H1 (cell line): ENCODE results near the gene SENP7. TPM values are rescaled to one million over a fixed set of nuclear protein-coding genes. Genes with fewer than 3 reads are reported as not detected.
A peak's percentile ranks its signal among the peaks of the same experiment; 100 is the strongest.

ENCODE experiments used
- CTCF ChIA-PET: fragments of 300-600 bp; sonication (Branson Sonifier 250); formaldehyde crosslinking; loops from one replicate; lab custom pipeline; 2021; ENCODE audit not compliant: partially characterized antibody; lab: Charles Lee
- POLR2A ChIA-PET: fragments of 300-600 bp; sonication (Branson Sonifier 250); formaldehyde crosslinking; loops from one replicate; lab custom pipeline; 2021; ENCODE audit warnings: inconsistent platforms; ENCODE audit not compliant: partially characterized antibody; lab: Charles Lee
- DNase-seq, 2 experiments: peaks; one replicate each; pipeline versions ENCODE4 v3.0.0 to v3.0.0-alpha.2; 2010 to 2022; ENCODE audit warnings: low spot score in 2 of 2, low read depth in 1 of 2, mixed read lengths in 1 of 2
- FAIRE-seq: peaks from 2 replicates; lab custom pipeline; 2011; peaks lifted over from hg19 to GRCh38; lab: Jason Lieb, UNC
- H2AFZ ChIP-seq: 2 replicates; pipeline ENCODE4 v1.8.1; 2012; ENCODE audit warnings: low read length, inconsistent platforms
- H2AK5ac ChIP-seq: 2 replicates; pipeline ENCODE4 v1.6.1; 2013; ENCODE audit warnings: low read depth, low read length
- H2BK120ac ChIP-seq: replicated peaks from 2 replicates; pipeline ENCODE3; 2013; ENCODE audit warnings: low read depth, low read length, inconsistent platforms
- H2BK12ac ChIP-seq: 2 replicates; pipeline ENCODE4 v1.6.1; 2013; ENCODE audit warnings: low read depth, low read length
- H2BK15ac ChIP-seq: 2 replicates; pipeline ENCODE4 v1.6.1; 2013; ENCODE audit warnings: low read length
- H2BK20ac ChIP-seq: 2 replicates; pipeline ENCODE4 v1.6.1; 2013; ENCODE audit warnings: low read length
- H2BK5ac ChIP-seq: 2 replicates; pipeline ENCODE4 v1.6.1; 2013; ENCODE audit warnings: low read depth, low read length
- H3K14ac ChIP-seq: 2 replicates; pipeline ENCODE4 v1.6.1; 2013; ENCODE audit warnings: inconsistent platforms; ENCODE audit not compliant: insufficient read length
- H3K18ac ChIP-seq: 2 replicates; pipeline ENCODE4 v1.6.1; 2013; ENCODE audit warnings: low read length; ENCODE audit errors: extremely low read depth
- H3K23ac ChIP-seq: 2 replicates; pipeline ENCODE4 v1.6.1; 2013; ENCODE audit warnings: inconsistent platforms; ENCODE audit not compliant: insufficient read length
- H3K23me2 ChIP-seq: 2 replicates; pipeline ENCODE4 v1.6.1; 2013; ENCODE audit warnings: low read depth, low read length
- H3K27ac ChIP-seq: 2 replicates; pipeline ENCODE4 v1.6.1; 2011; ENCODE audit warnings: low read depth, low read length, inconsistent platforms
- H3K27me3 ChIP-seq, 4 experiments: replicated peaks in 1 of 4; 1 replicate in 1 of 4; 2 replicates in 3 of 4; pipeline versions ENCODE4 v1.6.1 to v1.8.1; 2011 to 2013; ENCODE audit warnings: low read length in 3 of 4, mild to moderate bottlenecking in 3 of 4, inconsistent platforms in 2 of 4, mixed read lengths in 2 of 4, moderate library complexity in 1 of 4; ENCODE audit not compliant: control insufficient read depth in 3 of 4, insufficient read depth in 3 of 4; ENCODE audit errors: extremely low read depth in 1 of 4
- H3K36me3 ChIP-seq, 4 experiments: 2 replicates each; pipeline versions ENCODE4 v1.6.1 to v1.8.1; 2011 to 2013; ENCODE audit warnings: mild to moderate bottlenecking in 4 of 4, low read length in 3 of 4, moderate library complexity in 2 of 4, control low read depth in 1 of 4, inconsistent platforms in 1 of 4; ENCODE audit not compliant: insufficient read depth in 4 of 4, control insufficient read depth in 2 of 4
- H3K4ac ChIP-seq: replicated peaks from 2 replicates; pipeline ENCODE3; 2013; ENCODE audit warnings: low read length, low read depth, mixed read lengths, inconsistent platforms; ENCODE audit not compliant: insufficient read length
- H3K4me1 ChIP-seq, 4 experiments: replicated peaks in 1 of 4; 1 replicate in 1 of 4; 2 replicates in 3 of 4; pipeline versions ENCODE4 v1.6.1 to v1.8.1; 2011 to 2013; ENCODE audit warnings: low read length in 3 of 4, inconsistent platforms in 2 of 4, mixed read lengths in 1 of 4; ENCODE audit not compliant: insufficient read depth in 4 of 4, control insufficient read depth in 3 of 4
- H3K4me2 ChIP-seq, 2 experiments: 2 replicates each; pipeline versions ENCODE4 v1.6.1 to v1.8.1; 2011 to 2013; ENCODE audit warnings: low read depth in 2 of 2, low read length in 2 of 2, control low read depth in 1 of 2, inconsistent platforms in 1 of 2, mild to moderate bottlenecking in 1 of 2; ENCODE audit not compliant: insufficient read depth in 1 of 2
- H3K4me3 ChIP-seq, 4 experiments: fragments of 200-600, 300-600 bp in 1 of 4; sonication (generic), shearing (Covaris generic), sonication (Bioruptor Twin) in 1 of 4; 2 replicates each; pipeline versions ENCODE4 v1.5.1 to v1.8.1; 2011 to 2016; ENCODE audit warnings: low read length in 4 of 4, low read depth in 3 of 4, control low read depth in 2 of 4, inconsistent platforms in 2 of 4, mild to moderate bottlenecking in 2 of 4, mixed read lengths in 1 of 4, moderate library complexity in 1 of 4; ENCODE audit not compliant: insufficient read depth in 2 of 4; ENCODE audit errors: extremely low read depth in 1 of 4
- H3K56ac ChIP-seq: replicated peaks from 2 replicates; pipeline ENCODE3; 2013; ENCODE audit warnings: low read depth, mild to moderate bottlenecking, mixed read lengths, low read length, inconsistent platforms; ENCODE audit not compliant: insufficient read length
- H3K79me1 ChIP-seq: 2 replicates; pipeline ENCODE4 v1.6.1; 2013; ENCODE audit warnings: low read depth, low read length, control low read depth
- H3K79me2 ChIP-seq, 2 experiments: 2 replicates each; pipeline versions ENCODE4 v1.6.1 to v1.8.1; 2012 to 2013; ENCODE audit warnings: low read length in 2 of 2, mild to moderate bottlenecking in 2 of 2, inconsistent platforms in 1 of 2; ENCODE audit not compliant: insufficient read depth in 2 of 2, control insufficient read depth in 1 of 2
- H3K9ac ChIP-seq, 4 experiments: replicated peaks in 1 of 4; 1 replicate in 1 of 4; 2 replicates in 3 of 4; pipeline versions ENCODE4 v1.6.1 to v1.8.1; 2011 to 2013; ENCODE audit warnings: low read depth in 3 of 4, low read length in 3 of 4, control low read depth in 2 of 4, mild to moderate bottlenecking in 2 of 4, moderate library complexity in 2 of 4, inconsistent platforms in 1 of 4; ENCODE audit errors: extremely low read depth in 1 of 4
- H3K9me3 ChIP-seq, 2 experiments: 2 replicates each; pipeline versions ENCODE4 v1.6.1 to v1.8.1; 2012 to 2013; ENCODE audit warnings: mild to moderate bottlenecking in 2 of 2, moderate library complexity in 2 of 2, control low read depth in 1 of 2, inconsistent platforms in 1 of 2, low read depth in 1 of 2, low read length in 1 of 2, mixed read lengths in 1 of 2; ENCODE audit not compliant: insufficient read depth in 2 of 2
- H4K20me1 ChIP-seq, 2 experiments: replicated peaks in 1 of 2; 2 replicates each; pipeline versions ENCODE3 to v1.8.1; 2011 to 2013; ENCODE audit warnings: inconsistent platforms in 2 of 2, low read length in 2 of 2, mild to moderate bottlenecking in 1 of 2; ENCODE audit not compliant: insufficient read depth in 2 of 2, control insufficient read depth in 1 of 2
- H4K5ac ChIP-seq: 2 replicates; pipeline ENCODE4 v1.6.1; 2013; ENCODE audit warnings: low read length, low read depth, mixed read lengths, inconsistent platforms; ENCODE audit not compliant: insufficient read length
- H4K8ac ChIP-seq: 2 replicates; pipeline ENCODE4 v1.8.0; 2013; ENCODE audit warnings: mild to moderate bottlenecking, moderate library complexity, low read length, inconsistent platforms; ENCODE audit not compliant: insufficient read depth; ENCODE audit errors: extremely low read depth
- H4K91ac ChIP-seq: replicated peaks from 2 replicates; pipeline ENCODE3; 2013; ENCODE audit warnings: low read length, mixed read lengths, inconsistent platforms; ENCODE audit not compliant: insufficient read length
- CREB1 ChIP-seq: IDR thresholded peaks from 2 replicates; pipeline ENCODE4 v1.6.1; 2012; ENCODE audit warnings: inconsistent platforms
- PHF8 ChIP-seq: fragments of 200-600 bp; sonication (generic); conservative IDR thresholded peaks from 2 replicates; pipeline ENCODE4 v1.7.1; 2012; ENCODE audit warnings: low read depth, mild to moderate bottlenecking, inconsistent platforms, low read length, moderate library complexity
- RAD21 ChIP-seq, 2 experiments: IDR thresholded peaks in 1 of 2; conservative IDR thresholded peaks in 1 of 2; 2 replicates each; pipeline ENCODE4 v1.6.1; 2011; ENCODE audit warnings: low read depth in 2 of 2, low read length in 2 of 2, improper control_type of control experiment in 1 of 2, inconsistent platforms in 1 of 2, mild to moderate bottlenecking in 1 of 2, moderate library complexity in 1 of 2
- SP2 ChIP-seq: IDR thresholded peaks from 2 replicates; pipeline ENCODE4 v1.6.1; 2012; ENCODE audit warnings: mild to moderate bottlenecking, low read length, inconsistent platforms
- ZNF274 ChIP-seq: IDR thresholded peaks from 2 replicates; pipeline ENCODE4 v1.7.0; 2012; ENCODE audit warnings: low read length, borderline replicate concordance; ENCODE audit errors: extremely low read depth
- WGBS, 2 experiments: shearing (Covaris generic) in 1 of 2; methylation state at CpG; one replicate each; pipeline versions ENCODE4 v1.1.6 to v1.1.7; 2013 to 2015; ENCODE audit warnings: low lambda C conversion rate in 2 of 2, mixed read lengths in 2 of 2, inconsistent platforms in 1 of 2, low coverage in 1 of 2, missing lambda C conversion rate in 1 of 2; ENCODE audit not compliant: insufficient replicate concordance in 2 of 2, insufficient coverage in 1 of 2, insufficient read length in 1 of 2; ENCODE audit errors: extremely low coverage in 1 of 2, missing lambda C conversion rate in 1 of 2; 5-methylcytosine and 5-hydroxymethylcytosine counted together
- polyA plus RNA-seq, 7 experiments: library from polyadenylated mRNA; depleted of rRNA in 3 of 7; stranded (reverse) in 5 of 7; unstranded in 2 of 7; fragments of >200 nt in 5 of 7; fragments of 200-250 nt in 2 of 7; gene quantifications; 1 replicate in 5 of 7; 2 replicates in 1 of 7; 4 replicates in 1 of 7; pipeline versions ENCODE4 v1.2.1 to v1.2.3, GENCODE V29; 2011 to 2013; ENCODE audit warnings: missing spikeins in 2 of 7, mixed read lengths in 2 of 7
- total RNA-seq: library from RNA; stranded (reverse); fragmentation: NEBNext Ultra II Directional; extraction: Animal tissue kit (Norgen Biotek cat#: 25700); gene quantifications from 2 replicates; pipeline ENCODE4 v1.2.1, GENCODE V29; 2021

Gene SENP7
- total and polyA plus RNA-seq, 2 of the 8 experiments (the other 6 are each of a cell fraction or from before 2014, with no cell fraction given), result 2.8 to 7.8 TPM

DNA sequence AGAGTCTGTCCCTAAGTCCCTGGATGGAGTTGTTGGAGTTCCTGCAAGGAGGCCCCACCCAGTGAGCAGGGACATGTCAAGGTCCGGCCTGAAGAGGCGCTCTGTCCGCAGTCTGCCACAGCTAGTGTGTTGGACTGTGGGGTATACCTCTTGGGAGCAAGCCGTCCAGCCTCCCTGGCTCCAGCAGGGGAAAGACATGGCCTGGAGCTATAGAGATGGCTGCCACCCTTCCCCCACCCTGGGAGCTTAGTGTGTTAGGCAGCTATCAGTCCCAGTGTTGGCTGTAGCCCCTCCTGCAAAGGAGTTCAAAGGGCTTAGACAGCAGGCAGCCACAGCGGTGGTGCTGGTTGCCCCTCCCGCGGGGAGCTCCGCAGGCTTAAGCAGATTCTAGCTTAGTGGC lies 212.9 kb downstream of the SENP7 start:
- no peak overlapping the region for H2AFZ ChIP-seq
- H3K27ac ChIP-seq, result no peak overlapping the region
- FAIRE-seq, result no peak
- no peak overlapping the region for H3K56ac ChIP-seq
- no peak overlapping the region for H2BK120ac ChIP-seq
- H2BK20ac ChIP-seq, result no peak overlapping the region
- H4K8ac ChIP-seq, result peak overlapping the region; percentile 51; the same call in 1 of the 2 replicates
- H3K27me3 ChIP-seq, result no peaks in the 10 kb centered on the region
- H4K91ac ChIP-seq, result no peak overlapping the region
- H4K5ac ChIP-seq, result no peak overlapping the region
- 96% methylated on average over 8 of the region's 8 CpGs; no CpG with 5 or more reads in 1 of the 2 experiments for WGBS, 2 experiments
- TF ChIP-seq CREB1 (no peak), ZNF274 (no peak), SP2 (no peak), PHF8 (no peak), RAD21 (IDR thresholded peaks at IDR 0.05 in 1 of 2, conservative IDR thresholded peaks at IDR 0.05 in 1 of 2; ENCODE audit: low read depth in 2 of 2, low read length in 2 of 2) (0 out of 4 replicates have a peak, but pooled peaks of 1 of the 2 experiments have one; percentile 5)
- H3K4me3 ChIP-seq, result no peak overlapping the region
- no peaks in the 10 kb centered on the region for H3K23me2 ChIP-seq
- H3K4ac ChIP-seq, result no peak overlapping the region
- no peaks in the 10 kb centered on the region for H3K4me1 ChIP-seq
- POLR2A ChIA-PET, result no interaction called here
- H4K20me1 ChIP-seq, result no peaks in the 10 kb centered on the region
- no peaks in the 10 kb centered on the region for H3K36me3 ChIP-seq
- no peaks in the 10 kb centered on the region for H3K79me2 ChIP-seq
- no peak overlapping the region for H2BK5ac ChIP-seq
- no peak for DNase-seq
- no peaks in the 10 kb centered on the region for H3K9me3 ChIP-seq
- H2AK5ac ChIP-seq, result no peak overlapping the region
- no peak overlapping the region for H3K23ac ChIP-seq
- no peak overlapping the region for H3K9ac ChIP-seq
- H3K14ac ChIP-seq, result no peak overlapping the region
- CTCF ChIA-PET, result interaction anchor here (1.0 to 1.2 kb wide), 2 partner anchors 13 to 22 kb away, joined by 3 read pairs; no protein-coding TSS in a partner anchor
- no peak overlapping the region for H2BK15ac ChIP-seq
- H3K4me2 ChIP-seq, result no peak overlapping the region
- no peak overlapping the region for H2BK12ac ChIP-seq
- H3K18ac ChIP-seq, result no peak overlapping the region
- no peaks in the 10 kb centered on the region for H3K79me1 ChIP-seq
